Measurements from ENCODE around the gene SHROOM1.

DNA sequence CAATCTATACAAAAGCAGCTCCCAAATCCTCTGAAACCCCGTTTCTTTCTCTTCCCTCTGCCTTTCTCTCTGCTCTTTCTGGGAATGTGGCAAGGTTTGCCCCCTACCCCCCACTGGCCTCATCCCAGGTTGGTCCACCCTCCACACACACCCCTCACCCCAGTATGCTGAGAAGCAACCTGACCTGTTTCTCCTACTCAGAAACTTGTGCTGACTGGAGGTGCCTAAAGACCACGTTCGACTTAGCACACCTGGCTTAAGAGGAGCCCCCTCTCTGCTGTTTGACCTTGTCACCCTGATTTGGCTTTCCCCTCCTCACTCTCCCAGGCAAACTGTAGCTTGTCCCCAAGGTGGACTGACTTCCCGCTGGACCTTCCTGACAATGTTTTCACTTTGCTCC is 52.3 kb downstream of the SHROOM1 start:
- TF ChIP-seq EZH2 (IDR thresholded peaks at IDR 0.05; ENCODE audit: borderline replicate concordance, low read depth, low read length, poor library complexity, severe bottlenecking): no peak
- TF ChIP-seq, protein P1, sequence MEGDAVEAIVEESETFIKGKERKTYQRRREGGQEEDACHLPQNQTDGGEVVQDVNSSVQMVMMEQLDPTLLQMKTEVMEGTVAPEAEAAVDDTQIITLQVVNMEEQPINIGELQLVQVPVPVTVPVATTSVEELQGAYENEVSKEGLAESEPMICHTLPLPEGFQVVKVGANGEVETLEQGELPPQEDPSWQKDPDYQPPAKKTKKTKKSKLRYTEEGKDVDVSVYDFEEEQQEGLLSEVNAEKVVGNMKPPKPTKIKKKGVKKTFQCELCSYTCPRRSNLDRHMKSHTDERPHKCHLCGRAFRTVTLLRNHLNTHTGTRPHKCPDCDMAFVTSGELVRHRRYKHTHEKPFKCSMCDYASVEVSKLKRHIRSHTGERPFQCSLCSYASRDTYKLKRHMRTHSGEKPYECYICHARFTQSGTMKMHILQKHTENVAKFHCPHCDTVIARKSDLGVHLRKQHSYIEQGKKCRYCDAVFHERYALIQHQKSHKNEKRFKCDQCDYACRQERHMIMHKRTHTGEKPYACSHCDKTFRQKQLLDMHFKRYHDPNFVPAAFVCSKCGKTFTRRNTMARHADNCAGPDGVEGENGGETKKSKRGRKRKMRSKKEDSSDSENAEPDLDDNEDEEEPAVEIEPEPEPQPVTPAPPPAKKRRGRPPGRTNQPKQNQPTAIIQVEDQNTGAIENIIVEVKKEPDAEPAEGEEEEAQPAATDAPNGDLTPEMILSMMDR (conservative IDR thresholded peaks at IDR 0.05; ENCODE audit: low read depth, low read length): no peak
